Epithelial cell of proximal tubule (primary cell): ENCODE results near the gene ARMC12. TPM values are rescaled to one million over a fixed set of nuclear protein-coding genes. Genes with fewer than 3 reads are reported as not detected.

Experiments
- DNase-seq: peaks from one replicate; pipeline ENCODE4 v3.0.0-alpha.2; 2011; ENCODE audit warnings: low read depth
- H3K4me3 ChIP-seq: 2 replicates; pipeline ENCODE4 v1.5.1; 2011; ENCODE audit warnings: low read depth, mild to moderate bottlenecking, low read length
- total RNA-seq: library from RNA; depleted of rRNA; stranded (reverse); fragments of >200 nt; gene quantifications from 2 replicates; pipeline ENCODE4 v1.2.3, GENCODE V29; 2015
- TF ChIP-seq, protein P1 (sequence below): conservative IDR thresholded peaks from 2 replicates; pipeline ENCODE4 v1.5.1; 2012; ENCODE audit warnings: low read depth, mild to moderate bottlenecking, low read length

ARMC12 gene
- total RNA-seq, 1 donor from 2014 or later: 0.29 TPM

DNA sequence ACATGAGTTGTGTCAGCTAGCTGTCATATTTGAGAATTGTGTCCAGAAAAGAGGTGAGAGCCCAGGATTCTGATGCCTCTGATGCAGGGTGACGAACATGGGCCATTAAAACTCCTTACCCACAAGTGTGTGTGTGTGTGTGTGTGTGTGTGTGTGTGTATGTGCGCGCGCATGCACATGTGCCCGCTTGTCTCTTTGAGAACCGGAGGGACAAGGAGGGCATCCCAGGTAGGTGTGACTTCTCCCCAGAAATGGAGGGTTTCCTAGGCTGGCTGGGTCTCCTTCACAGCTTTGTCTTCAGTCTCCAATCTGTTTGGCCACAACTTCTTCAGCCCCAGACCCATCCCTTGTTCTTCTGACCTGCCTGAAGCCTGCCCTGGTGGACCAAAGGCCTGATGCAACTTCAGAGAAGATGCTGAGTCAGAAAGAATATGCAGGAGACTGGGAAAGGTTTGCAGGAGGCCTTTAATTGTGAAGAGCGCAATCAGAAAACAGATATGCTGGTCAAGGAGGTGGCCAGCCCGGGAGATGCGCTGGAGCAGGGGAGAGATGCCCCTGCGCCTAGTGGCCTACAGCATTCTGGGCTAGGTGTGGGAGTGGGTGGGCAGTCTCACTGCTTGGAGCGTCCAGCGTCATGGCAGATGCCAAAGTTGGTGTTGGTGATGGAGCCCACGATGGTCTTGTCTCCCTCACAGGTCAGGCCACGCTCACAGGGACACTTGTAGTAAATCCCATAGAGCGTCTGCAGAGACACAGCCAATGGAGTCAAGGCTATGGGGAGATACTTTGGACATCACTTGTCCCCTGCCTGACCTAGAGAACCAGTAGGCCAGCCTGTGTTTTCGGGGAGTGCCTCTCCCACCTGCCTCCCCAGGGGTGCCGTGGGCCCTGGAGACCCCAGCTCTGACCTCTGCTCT, 58.0 kb downstream of the ARMC12 start:
- no peak overlapping the region for H3K4me3 ChIP-seq
- TF ChIP-seq, protein P1, sequence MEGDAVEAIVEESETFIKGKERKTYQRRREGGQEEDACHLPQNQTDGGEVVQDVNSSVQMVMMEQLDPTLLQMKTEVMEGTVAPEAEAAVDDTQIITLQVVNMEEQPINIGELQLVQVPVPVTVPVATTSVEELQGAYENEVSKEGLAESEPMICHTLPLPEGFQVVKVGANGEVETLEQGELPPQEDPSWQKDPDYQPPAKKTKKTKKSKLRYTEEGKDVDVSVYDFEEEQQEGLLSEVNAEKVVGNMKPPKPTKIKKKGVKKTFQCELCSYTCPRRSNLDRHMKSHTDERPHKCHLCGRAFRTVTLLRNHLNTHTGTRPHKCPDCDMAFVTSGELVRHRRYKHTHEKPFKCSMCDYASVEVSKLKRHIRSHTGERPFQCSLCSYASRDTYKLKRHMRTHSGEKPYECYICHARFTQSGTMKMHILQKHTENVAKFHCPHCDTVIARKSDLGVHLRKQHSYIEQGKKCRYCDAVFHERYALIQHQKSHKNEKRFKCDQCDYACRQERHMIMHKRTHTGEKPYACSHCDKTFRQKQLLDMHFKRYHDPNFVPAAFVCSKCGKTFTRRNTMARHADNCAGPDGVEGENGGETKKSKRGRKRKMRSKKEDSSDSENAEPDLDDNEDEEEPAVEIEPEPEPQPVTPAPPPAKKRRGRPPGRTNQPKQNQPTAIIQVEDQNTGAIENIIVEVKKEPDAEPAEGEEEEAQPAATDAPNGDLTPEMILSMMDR: no peak
- DNase-seq: no peak

DNA sequence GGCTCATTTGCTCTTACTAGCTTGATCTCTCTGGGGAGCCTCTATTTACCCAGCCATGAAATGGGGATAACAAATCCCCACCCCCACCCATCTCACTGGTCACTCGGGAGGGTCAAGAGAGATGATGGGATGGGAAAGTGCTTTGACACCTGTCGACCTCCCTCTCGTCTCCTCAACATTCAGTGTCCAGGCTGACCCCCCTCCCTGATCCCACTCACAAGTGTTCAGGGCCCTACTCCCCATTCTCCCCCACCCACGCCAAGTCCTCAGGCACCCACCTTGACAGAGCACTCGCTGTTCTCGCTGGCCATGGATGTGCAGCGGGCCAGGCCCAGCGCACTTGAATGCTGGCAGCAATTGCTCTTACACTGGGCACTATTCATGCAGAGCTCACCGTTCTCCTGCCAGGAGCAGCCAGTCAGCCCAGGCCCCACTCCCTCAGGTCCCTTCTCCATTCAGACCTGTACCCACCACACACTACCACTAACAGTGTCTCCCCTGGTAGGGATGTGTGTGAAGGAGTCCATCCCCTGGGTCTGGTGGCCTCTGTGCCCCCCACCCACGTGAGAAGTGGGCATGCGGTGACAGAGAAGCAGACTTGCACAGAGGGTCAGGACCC, 58.7 kb downstream of the ARMC12 start:
- no peak for DNase-seq
- H3K4me3 ChIP-seq: no peak overlapping the region
- TF ChIP-seq, protein P1: no peak

DNA sequence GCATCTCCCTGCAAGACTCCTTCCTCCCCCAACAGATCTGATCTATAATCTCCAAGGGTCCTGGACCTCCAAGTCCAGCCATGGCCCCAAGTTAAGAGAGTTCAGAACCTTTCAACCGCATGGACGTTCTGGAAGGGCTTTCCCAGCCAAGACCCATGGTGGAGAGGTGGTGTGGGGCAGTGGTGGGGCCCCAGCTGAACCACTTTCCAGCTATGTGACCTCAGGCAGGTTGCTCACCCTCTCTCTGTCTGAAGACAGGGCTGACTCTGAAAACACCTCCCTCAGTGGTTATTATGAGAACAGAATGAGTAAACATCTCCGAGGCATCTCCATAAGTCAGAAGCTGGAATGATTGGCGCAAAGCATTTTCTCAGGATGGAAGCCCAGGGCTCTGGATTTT, 59.4 kb downstream of the ARMC12 start:
- TF ChIP-seq, protein P1: no peak
- no peak for DNase-seq
- H3K4me3 ChIP-seq: no peak overlapping the region

DNA sequence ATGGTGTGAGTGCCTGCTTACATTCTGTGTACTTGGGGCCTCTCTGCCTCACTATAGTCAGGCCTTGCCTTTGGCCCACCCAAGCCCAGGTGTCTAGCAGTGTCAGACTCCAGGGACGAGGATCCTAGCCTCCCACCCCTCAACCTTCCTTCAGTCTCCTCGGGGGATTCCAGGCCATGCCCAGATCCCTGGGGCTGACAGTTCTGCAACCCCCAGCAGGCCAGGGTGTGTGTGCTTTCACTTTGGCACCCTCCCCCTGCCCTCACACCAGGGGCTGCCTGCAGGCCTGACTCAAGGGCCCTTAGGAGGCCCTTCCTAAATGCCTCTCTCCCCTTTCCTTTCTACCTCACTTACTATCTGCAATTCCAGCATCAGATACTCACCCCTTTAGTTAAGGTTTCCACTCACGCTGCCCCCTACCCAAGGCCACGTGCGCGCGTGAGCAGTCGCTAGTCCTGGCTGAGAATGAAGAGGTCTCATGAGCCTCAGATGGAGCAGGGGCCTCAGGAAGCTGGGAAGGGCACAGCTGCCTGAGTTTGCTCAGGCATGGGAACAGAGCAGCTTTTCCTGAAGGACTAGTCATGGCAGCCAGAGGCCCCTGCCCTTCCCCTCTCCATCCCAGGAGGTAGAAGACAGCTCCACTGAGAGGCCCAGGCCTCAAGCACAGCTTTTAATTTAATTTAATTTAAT, 61.1 kb downstream of the ARMC12 start:
- TF ChIP-seq, protein P1: no peak
- DNase-seq: no peak

More for the DNA sequence above, 61.1 kb downstream of the ARMC12 start:
- H3K4me3 ChIP-seq: no peak overlapping the region

Other genes starting within 250 kb of the ARMC12 start
- gene TEAD3, start 240.0 kb upstream of the ARMC12 start, total RNA-seq: 15.3 and 19.1 TPM in 2 replicates
- not detected in 2 replicates for gene TULP1, start 224.1 kb upstream of the ARMC12 start, total RNA-seq
- gene FKBP5, start 48.1 kb upstream of the ARMC12 start, total RNA-seq: 16.5 and 24.2 TPM in 2 replicates
- gene CLPSL2, start 39.6 kb downstream of the ARMC12 start, total RNA-seq: not detected in 2 replicates
- gene CLPSL1, start 44.0 kb downstream of the ARMC12 start, total RNA-seq: not detected in 2 replicates
- not detected in 2 replicates for gene CLPS, start 60.3 kb downstream of the ARMC12 start, total RNA-seq
- gene LHFPL5, start 68.3 kb downstream of the ARMC12 start, total RNA-seq: 0.12 TPM in 1 of 2 replicates, not detected in the other
- gene SRPK1, start 184.1 kb downstream of the ARMC12 start, total RNA-seq: 103 and 115 TPM in 2 replicates